ACHN (cell line): ENCODE measurements around the gene MAFG.
A peak's percentile ranks its signal among the peaks of the same experiment; 100 is the strongest.

Experiments
- DNase-seq: peaks from one replicate; pipeline ENCODE4 v3.0.0-alpha.2; 2015
- in situ Hi-C: cut with HindIII; loops from 2 replicates; pipeline ENCODE4 v1.10.0; 2017; ENCODE audit warnings: low sequenced_read_pairs, low pct_ligation_motif_present, low pct_unique_long_range_greater_than_20kb

The MAFG gene

DNA sequence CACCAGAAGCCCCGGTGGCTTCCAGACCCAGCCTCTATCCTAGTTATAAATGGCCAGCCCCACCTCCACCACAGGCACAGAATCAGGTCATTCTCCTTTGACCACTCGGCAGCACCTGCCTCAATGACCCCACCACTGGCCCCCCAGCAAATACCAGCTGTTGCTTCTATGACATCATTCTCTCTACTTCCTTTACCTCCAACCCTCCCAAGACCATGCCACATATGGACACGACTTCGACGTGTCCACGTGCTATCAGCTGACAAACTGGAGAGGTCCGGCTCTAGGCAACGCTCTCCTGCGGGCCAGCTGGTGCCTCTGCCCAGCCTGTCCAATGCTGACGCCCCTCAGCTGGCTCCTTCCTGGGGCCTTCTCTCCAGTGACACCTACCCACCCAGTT is 42.1 kb downstream of the MAFG start:
- in situ Hi-C loops = no loop called here
- DNase-seq = no peak

DNA sequence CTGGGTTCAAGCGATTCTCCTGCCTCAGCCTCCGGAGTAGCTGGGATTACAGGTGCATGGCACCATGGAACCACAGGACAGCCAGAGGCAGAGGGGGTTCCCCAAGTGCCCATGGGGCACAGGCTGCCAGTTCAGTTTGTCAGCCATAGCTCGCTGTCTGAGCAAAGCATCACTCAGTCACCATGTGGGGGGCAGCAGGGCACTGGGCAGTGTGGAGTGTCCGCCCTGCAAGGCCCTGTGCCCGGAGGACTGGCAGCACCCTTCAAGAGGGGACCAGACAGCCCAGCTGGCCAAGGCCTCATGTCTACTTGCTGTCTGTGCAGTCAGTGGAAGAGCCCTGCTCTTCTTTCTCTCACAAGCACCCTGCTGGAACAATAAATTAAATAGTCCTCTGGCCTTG is 42.6 kb downstream of the MAFG start:
- no peak for DNase-seq
- in situ Hi-C loops = no loop called here

DNA sequence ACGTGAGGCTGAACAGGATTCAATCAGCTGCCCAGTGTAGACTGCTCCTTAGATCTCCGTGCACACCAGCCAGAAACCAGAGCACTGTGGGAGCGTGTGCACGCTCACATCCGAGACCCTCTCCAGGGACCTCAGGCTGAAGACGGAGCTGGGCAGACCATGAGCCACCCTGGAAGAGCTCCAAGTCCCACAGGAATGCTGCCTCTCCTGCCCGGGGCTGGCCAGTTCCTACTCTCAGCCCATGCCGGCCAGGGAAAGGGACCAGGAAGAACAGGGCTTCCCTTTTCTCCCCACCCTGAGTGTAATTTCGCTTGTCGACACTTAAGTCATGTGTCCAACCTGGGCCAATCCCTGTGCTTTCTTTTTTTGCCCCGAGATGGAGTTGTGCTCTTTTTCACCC is 43.0 kb downstream of the MAFG start:
- in situ Hi-C loops = no loop called here
- no peak for DNase-seq

DNA sequence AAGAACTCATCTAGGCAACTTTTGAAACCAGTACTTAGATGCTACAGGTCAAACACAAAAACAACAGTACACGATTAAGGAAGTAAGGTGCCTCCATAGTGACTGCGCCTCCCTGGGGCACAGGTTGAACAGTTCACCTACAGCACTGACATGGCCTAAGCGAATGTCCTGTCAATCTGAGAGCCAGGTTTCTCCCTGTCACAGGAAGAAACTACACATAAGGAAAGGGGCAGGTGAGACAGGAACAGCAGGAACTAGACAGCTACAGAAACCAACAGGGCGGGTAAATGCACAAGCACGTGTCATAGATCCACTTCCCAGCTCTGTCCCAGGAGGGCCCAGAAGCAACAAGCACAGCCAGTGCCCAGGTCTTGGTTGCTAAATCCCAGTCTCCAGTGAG is 48.4 kb downstream of the MAFG start:
- in situ Hi-C loops = no loop called here
- no peak for DNase-seq

DNA sequence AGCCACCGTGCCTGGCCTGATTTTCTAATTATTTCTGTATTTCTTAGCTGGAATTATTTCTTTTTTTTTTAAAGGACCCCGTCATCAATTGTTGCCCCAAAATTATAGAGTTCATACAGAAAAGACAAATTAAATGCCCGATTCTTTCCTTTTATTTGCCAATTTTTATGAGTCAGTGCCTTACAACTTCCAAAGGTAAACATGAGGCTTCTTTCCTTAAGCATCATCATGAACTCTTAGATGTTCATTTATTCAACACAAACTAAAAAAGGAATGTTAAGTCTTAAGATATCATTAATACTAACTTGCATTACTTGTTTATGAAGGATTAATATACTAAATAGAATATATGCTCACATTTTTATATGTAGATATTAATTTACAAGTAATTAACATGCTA is 49.2 kb downstream of the MAFG start:
- DNase-seq = no peak

DNA sequence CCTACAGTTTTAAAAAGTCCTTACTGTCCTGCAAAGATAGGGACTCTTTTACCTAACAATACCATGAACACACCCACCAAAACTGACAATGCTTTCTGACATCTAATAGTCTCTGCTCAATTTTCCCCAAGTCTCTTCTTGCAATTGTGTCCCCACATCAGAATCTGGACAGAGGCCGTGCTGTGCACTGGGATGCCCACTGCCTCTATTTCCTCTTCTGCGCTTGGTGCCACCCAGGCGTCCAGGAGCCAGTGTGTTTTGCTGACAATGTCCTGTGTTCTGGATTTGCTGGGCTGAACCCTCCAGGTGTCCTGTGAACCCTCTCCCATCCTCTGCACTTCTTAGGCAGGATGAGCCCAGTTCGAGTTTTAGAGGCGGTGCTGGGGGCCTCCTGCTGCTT is 50.0 kb downstream of the MAFG start:
- DNase-seq = no peak
- in situ Hi-C loops = no loop called here

More for the DNA sequence above, 49.2 kb downstream of the MAFG start:
- in situ Hi-C loops = no loop called here

DNA sequence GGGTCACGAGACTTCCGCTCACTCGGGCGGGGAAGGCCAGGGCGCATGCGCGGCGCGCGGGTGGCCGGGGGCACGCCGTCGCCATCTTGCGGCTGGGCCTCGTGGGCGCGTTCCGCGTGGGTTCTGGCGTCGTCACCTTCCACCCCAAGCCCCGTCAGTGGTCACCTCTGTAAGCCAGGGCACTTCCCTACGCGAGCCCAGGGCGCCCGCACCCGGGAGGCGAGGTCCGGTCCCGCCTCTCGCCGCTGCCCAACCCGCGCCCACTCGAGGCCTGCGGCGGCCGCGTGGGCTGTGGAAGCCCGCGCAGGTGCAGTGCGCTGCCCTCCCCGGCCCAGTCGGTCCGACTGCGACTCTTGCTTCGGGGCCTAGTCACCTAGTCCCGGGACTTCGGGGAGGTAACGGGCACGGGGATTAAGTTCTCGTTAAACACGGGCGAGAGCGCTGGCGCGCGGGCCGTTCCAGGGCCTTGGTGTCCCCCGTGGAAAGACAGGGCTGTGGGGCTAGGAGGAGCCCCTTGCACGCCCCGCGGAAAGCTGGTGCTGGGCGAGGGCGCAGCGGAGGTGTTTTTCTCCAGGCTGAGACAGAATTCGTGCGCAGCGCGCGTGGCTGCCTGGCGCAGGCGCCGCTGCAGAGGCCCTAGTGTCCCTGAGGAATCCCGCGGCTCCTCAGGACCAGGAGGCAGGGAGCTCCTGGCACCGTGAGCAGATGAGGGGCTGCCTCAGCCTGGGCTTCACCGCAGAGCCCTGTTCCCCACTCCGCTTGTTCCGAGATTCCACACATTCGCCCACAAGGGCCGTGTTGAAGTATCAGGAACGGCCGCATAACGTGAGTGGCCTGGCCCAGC is 55.9 kb downstream of the MAFG start:
- DNase-seq = peak; percentile 90
- in situ Hi-C loops = no loop called here

DNA sequence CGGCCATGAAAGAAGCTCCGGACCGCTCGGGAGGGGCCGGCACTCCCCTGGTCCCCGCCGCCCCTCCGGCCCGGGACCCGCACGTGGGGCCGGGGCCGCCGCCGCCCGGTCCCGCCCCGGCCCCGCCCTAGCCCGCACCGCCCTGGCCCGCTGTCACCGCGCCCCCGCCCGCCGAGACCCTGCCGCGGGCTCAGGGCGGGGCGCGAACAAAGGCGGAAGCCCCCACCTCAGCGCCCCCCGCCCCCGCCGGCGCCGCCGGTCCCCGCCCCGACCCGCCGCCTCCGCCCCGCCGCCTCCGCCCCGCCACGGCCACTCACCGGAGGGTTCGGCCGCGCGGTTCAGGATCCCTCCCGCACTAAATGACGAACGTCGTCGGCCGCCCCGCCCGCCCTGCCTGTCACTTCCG is 56.6 kb downstream of the MAFG start, which contains the start of gene ARHGDIA:
Gene ARHGDIA, minus strand, starts transcription at position 357 of the 406 bp plus-strand sequence. CDS start 1,407 bp downstream, outside the sequence.
- DNase-seq = no peak
- in situ Hi-C loops = no loop called here

DNA sequence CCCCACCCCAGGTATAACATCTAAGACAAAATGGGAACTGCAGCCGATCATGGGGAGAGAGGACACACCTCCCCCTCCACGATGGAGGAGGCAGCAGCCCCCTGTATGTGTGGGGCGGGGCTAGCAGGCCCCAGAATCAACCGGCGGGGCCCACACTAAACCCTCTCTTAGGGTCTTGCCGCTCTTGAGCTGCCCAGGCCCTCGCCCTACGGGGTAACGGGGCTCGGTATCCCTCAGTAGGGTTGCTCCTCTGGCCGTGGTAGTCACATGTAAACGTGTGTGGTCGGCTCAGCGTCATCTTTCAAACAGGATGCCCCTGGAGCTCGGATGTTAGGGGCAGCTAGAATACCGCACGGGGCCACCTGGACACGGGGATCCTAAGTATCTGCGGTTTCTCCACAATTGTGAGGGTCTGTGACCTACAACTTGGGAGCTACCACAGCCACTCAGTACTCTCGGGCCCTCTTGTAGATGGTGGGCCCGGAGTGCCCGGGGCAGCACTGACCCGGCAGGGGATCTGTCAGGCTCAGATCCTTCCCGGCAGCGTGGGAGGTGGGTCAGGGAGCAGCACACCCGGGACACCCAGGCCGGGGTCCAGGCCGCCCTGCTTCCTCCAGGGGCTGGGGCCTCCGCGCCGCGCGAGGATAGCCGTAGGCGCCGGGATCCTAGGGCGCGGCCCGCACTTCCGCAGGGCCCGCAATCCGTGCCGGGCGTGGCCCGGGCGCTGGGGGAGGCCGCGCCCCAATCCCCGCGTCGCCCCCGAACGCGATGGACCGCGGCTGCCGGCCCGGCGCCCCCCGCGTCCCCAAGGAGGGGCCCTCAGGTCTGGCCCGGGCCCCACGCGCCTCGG is 57.2 kb downstream of the MAFG start:
- in situ Hi-C loops = no loop called here
- DNase-seq = peak; percentile 51

DNA sequence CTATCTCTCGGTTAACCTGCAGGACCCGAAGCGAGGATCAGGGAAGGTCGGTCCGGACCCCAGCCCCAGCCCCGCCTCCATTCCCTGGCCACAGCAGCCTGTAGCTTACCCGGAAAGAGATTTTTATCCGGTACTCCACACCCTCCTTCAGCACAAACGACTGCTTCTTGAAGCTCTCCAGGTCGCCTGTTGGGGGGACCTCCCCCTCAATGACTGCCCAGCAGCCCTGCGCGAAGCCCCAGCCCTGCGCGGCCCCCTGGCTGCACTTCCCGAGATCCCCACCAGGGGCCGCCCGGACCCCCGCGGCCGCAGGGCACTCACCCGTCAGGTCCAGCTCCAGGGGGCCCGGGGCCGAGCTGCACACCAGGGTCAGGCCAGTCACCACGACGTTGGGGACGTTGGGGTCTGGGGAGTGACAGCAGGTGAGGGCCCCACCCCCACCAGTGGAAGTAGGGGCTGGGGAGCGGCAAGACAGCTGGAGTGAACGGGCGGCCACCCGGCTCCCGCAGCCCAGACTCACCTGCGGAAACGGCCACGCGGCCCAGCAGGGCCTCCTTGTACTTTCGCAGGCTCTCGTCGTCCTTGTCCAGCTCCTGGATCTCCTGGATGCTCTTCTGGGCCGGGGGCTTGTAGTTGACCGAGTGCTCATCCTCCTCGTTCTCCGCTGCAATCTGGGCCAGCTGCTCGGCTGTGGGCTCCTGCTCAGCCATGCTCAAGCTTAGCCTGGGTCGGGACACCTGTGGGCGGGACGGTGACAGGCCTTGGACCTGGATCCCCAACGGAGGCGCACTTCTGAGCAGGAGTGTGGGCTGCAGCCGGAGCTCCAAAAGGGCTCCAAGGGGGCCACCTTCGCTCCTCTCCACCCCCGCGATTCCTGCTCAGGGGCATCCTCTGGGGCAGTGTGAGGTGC is 58.1 kb downstream of the MAFG start:
- no peak for DNase-seq
- in situ Hi-C loops = no loop called here

DNA sequence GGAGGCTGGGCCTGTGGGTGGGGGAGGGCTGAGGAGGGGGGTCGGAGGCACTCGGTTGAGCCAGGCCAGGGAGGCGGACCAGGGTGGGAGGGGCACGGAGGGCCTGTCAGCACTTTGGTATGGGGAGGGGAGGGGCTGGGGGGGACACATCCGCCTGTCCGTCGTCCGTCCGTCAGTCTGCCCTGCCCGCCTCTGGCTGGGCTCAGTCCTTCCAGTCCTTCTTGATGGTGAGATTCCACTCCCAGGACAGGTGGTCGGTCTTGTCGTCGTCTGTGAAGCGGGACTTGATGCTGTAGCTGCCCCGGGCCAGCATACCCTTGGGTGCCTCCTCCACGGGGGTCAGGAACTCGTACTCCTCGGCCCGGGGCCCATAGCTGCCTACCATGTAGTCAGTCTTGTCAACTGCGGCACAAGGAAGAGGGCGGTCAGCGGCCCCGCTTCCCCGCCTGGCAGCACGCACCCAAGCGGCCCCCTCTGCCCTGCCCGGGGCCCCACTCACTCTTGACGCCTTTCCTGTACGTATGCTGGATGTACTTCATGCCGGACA is 58.8 kb downstream of the MAFG start:
- in situ Hi-C loops = no loop called here
- DNase-seq = peak; percentile 51
